ENCODE data around the gene ID1.
"Not testable (repeated sequence)": the region's sequence is repeated elsewhere in the genome, so short reads cannot be mapped to it uniquely, and the experiment has no call there.

DNA sequence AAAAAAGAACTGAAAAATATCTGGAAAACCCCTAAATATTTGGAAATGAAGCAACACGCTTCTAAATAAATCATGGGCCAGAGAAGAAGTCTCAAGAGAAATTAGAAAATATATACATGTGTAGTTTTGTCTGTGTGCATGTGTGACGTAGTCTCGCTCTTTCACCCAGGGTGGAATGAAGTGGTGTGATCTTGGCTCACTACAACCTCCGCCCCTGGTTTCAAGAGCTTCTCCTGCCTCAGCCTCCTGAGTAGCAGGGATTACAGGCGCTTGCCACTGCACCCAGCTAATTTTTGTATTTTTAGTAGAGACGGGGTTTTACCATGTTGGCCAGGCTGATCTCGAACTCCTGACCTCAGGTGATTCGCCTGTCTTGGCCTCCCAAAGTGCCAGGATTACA lies 21.4 kb downstream of the ID1 start:
- TF ChIP-seq, protein P1, sequence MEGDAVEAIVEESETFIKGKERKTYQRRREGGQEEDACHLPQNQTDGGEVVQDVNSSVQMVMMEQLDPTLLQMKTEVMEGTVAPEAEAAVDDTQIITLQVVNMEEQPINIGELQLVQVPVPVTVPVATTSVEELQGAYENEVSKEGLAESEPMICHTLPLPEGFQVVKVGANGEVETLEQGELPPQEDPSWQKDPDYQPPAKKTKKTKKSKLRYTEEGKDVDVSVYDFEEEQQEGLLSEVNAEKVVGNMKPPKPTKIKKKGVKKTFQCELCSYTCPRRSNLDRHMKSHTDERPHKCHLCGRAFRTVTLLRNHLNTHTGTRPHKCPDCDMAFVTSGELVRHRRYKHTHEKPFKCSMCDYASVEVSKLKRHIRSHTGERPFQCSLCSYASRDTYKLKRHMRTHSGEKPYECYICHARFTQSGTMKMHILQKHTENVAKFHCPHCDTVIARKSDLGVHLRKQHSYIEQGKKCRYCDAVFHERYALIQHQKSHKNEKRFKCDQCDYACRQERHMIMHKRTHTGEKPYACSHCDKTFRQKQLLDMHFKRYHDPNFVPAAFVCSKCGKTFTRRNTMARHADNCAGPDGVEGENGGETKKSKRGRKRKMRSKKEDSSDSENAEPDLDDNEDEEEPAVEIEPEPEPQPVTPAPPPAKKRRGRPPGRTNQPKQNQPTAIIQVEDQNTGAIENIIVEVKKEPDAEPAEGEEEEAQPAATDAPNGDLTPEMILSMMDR (conservative IDR thresholded peaks at IDR 0.05 in 1 of 2, IDR thresholded peaks at IDR 0.05 in 1 of 2; ENCODE audit: extremely low read depth in 1 of 2, insufficient read depth in 1 of 2, low read depth in 1 of 2, low read length in 2 of 2) = not testable (repeated sequence)
- not testable (repeated sequence) for TF ChIP-seq EZH2 (IDR thresholded peaks at IDR 0.05; ENCODE audit: borderline replicate concordance, low read length)
